ENCODE data around the gene TM4SF20.

- TF ChIP-seq POLR2AphosphoS5 (IDR thresholded peaks at IDR 0.05; ENCODE audit: low read depth), result no peak
- no peak for TF ChIP-seq CTCF (conservative IDR thresholded peaks at IDR 0.05; ENCODE audit: low read depth in 2 of 2)
- TF ChIP-seq ZNF331 (CRISPR knock-in tag; IDR thresholded peaks at IDR 0.05; ENCODE audit: low read depth), result no peak
- TF ChIP-seq NANOG (IDR thresholded peaks at IDR 0.05; ENCODE audit: borderline replicate concordance), result no peak
- TF ChIP-seq REST (IDR thresholded peaks at IDR 0.05; ENCODE audit: unreplicated experiment), result no peak
- TF ChIP-seq EZH2 (IDR thresholded peaks at IDR 0.05; ENCODE audit: low read depth, unreplicated experiment), result no peak
- TF ChIP-seq EZH2phosphoT487 (IDR thresholded peaks at IDR 0.05; ENCODE audit: unreplicated experiment), result no peak
- no peak for TF ChIP-seq CREB1 (CRISPR knock-in tag; IDR thresholded peaks at IDR 0.05; ENCODE audit: low read depth)
- TF ChIP-seq STAT1 (IDR thresholded peaks at IDR 0.05; ENCODE audit: unreplicated experiment), result no peak
- TF ChIP-seq JUNB (IDR thresholded peaks at IDR 0.05; ENCODE audit: unreplicated experiment), result no peak
- no peak for TF ChIP-seq ETS1 (IDR thresholded peaks at IDR 0.05)
These were observed 8.3 kb downstream of the TM4SF20 start for GRCh38 chr2:227370791-227371312.
